HL-60 (cell line): ENCODE data around the gene COG2.

ENCODE experiments used
- CTCF ChIP-seq: IDR thresholded peaks from one replicate; pipeline ENCODE4 v1.5.1; 2011; ENCODE audit warnings: low read length, control low read depth, inconsistent platforms; ENCODE audit not compliant: insufficient read depth
- GABPA ChIP-seq: IDR thresholded peaks from 2 replicates; pipeline ENCODE4 v1.6.1; 2012; ENCODE audit warnings: low read depth
- POLR2AphosphoS5 ChIP-seq: IDR thresholded peaks from 2 replicates; pipeline ENCODE4 v1.6.1; 2012; ENCODE audit warnings: low read depth
- REST ChIP-seq: IDR thresholded peaks from 2 replicates; pipeline ENCODE4 v1.6.1; 2012; ENCODE audit warnings: low read depth; ENCODE audit not compliant: insufficient replicate concordance

- TF ChIP-seq CTCF (no peak), GABPA (no peak), POLR2AphosphoS5 (no peak), REST (no peak)
Measured at GRCh38 chr1:230735447-230735846, 93.2 kb downstream of the COG2 start.
